BE2C (cell line): Measurements from ENCODE around the gene TXNL1.

Experiments
- DNase-seq: peaks from one replicate; pipeline ENCODE4 v3.0.0-alpha.2; 2020
- H3K27me3 ChIP-seq: fragments of 250-450 bp; sonication (Bioruptor Pico); 2 replicates; pipeline ENCODE4 v1.5.1; 2020; ENCODE audit warnings: mild to moderate bottlenecking
- H3K36me3 ChIP-seq: fragments of 250-450 bp; sonication (Bioruptor Pico); 2 replicates; pipeline ENCODE4 v1.5.1; 2020; ENCODE audit warnings: mild to moderate bottlenecking
- H3K4me1 ChIP-seq: fragments of 250-450 bp; sonication (Bioruptor Pico); 2 replicates; pipeline ENCODE4 v1.5.1; 2020
- H3K4me3 ChIP-seq: 2 replicates; pipeline ENCODE4 v1.5.1; 2011; ENCODE audit warnings: low read depth, low read length
- H3K9me3 ChIP-seq: fragments of 250-450 bp; sonication (Bioruptor Pico); 2 replicates; pipeline ENCODE4 v1.5.1; 2020
- CTCF ChIP-seq: IDR thresholded peaks from 2 replicates; pipeline ENCODE4 v1.5.1; 2012; ENCODE audit warnings: mild to moderate bottlenecking, low read depth, low read length

Gene TXNL1

GRCh38 chr18:56560992-56561391 is 77.4 kb downstream of the TXNL1 start:
- no peaks in the 10 kb centered on the region for H3K9me3 ChIP-seq
- H3K36me3 ChIP-seq: no peaks in the 10 kb centered on the region
- no peak for TF ChIP-seq CTCF
- H3K27me3 ChIP-seq: no peaks in the 10 kb centered on the region
- H3K4me1 ChIP-seq: no peaks in the 10 kb centered on the region
- no peak overlapping the region for H3K4me3 ChIP-seq
- DNase-seq: no peak

- Histone ChIP-seq H3K4me1 (no peaks in the 10 kb centered on the region), H3K9me3 (no peaks in the 10 kb centered on the region), H3K27me3 (no peaks in the 10 kb centered on the region), H3K4me3 (no peak overlapping the region), H3K36me3 (no peaks in the 10 kb centered on the region)
- no peak for DNase-seq
- TF ChIP-seq CTCF: no peak
Measured at GRCh38 chr18:56559044-56559443, 79.3 kb downstream of the TXNL1 start.

- Histone ChIP-seq H3K27me3 (no peaks in the 10 kb centered on the region), H3K9me3 (no peaks in the 10 kb centered on the region), H3K4me1 (no peaks in the 10 kb centered on the region), H3K36me3 (no peaks in the 10 kb centered on the region), H3K4me3 (no peak overlapping the region)
- DNase-seq: no peak
- no peak for TF ChIP-seq CTCF
Measured at GRCh38 chr18:56556907-56557306, 81.5 kb downstream of the TXNL1 start.

- no peaks in the 10 kb centered on the region for H3K36me3 ChIP-seq
- H3K4me3 ChIP-seq: no peak overlapping the region
- no peak for DNase-seq
- no peaks in the 10 kb centered on the region for H3K27me3 ChIP-seq
- no peak for TF ChIP-seq CTCF
- no peaks in the 10 kb centered on the region for H3K9me3 ChIP-seq
- H3K4me1 ChIP-seq: no peaks in the 10 kb centered on the region
Measured at GRCh38 chr18:56550121-56550520, 88.3 kb downstream of the TXNL1 start.
